HG02981 (cell line): ENCODE data around the gene HERC2.
"Not testable (repeated sequence)": the region's sequence is repeated elsewhere in the genome, so short reads cannot be mapped to it uniquely, and the experiment has no call there.

Experiments used
- ATAC-seq: cut with Tn5 transposase; IDR thresholded peaks from one replicate; pipeline ENCODE4 v1.9.1; 2021; ENCODE audit warnings: mild to moderate bottlenecking, moderate library complexity; ENCODE audit not compliant: unreplicated experiment

Gene HERC2

DNA sequence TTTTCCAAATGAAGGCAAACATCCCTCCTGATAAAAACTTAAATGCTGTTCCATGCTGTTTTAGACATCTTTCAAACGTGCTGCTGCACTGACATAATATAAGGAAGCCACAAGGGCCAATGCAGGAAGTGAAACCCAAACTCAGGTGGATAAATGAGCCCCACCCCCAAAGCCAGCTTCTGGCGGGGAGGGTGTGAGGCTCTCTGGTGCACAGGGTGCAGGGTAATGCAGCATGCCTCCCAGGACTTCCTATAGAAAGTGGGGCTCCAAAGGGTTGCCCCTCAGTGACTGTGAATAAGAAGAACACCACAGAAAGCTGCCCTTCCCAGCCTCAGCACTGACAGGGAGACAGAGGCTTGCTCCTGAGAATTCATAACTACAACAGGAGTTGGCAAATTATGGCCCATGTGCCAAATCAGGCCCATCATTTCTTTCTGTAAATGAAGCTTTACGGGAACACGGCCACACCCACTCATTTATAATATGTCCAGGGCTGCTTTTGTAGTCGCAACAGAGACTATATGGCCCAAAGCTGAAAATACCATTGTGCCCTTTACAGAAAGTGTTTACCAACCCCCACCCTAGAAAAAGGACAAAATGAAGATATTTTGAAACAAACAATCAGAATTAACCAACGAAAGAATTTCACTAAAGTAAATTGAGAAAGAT is 185.6 kb downstream of the HERC2 start:
- peak; percentile 95 for ATAC-seq

DNA sequence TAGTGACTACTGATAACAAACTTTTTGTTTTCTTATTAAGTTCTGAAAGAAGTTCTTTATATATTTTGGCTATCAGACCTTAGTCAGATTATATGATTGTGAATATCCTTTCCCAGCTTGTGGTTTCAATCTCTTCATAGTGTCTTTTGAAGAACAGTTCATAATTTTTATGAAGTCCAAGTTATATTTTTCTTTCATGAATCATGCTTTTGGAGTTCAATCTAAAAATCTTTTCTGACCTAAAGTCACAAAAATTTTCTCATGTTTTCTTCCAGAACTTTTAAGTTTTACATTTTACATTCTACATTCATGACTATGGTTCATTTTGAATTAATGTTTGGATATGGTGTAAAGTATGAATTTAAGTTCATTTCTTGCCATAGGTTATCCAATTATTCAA is 188.7 kb downstream of the HERC2 start:
- no peak for ATAC-seq

DNA sequence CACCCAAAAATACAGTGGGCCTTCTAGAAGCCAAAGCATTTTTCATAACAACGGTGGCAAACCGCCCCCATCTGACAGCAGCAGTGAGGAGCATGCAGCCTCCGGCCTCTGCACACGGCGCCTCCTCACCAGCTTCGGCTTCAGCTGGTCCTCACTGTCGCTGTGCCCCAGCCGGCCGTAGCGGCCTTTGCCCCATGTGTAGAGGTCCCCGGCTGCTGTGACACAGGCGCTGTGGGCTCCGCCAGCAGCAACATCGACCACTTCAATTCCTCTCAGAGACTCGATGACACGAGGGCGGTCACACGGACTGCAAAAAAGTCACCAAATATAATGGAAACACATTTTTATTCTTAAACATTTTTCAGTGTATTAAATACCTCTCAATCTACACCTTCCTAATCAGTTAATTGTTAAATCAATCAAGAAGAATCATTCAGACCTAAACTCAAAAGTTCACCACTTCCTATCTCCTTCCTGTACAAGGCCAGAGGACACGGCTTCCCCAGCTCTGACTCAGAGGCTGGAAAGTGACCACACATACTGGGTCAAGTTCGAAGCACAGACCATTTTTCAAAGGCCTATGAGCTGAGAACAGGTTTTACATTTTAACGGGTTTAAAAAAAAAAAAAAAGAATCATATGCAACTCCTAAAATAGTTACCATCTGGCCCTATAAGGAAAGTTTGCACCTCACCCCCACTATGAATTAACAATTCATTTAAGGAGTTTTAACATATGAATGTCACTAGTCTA is 189.3 kb downstream of the HERC2 start:
- no peak for ATAC-seq

DNA sequence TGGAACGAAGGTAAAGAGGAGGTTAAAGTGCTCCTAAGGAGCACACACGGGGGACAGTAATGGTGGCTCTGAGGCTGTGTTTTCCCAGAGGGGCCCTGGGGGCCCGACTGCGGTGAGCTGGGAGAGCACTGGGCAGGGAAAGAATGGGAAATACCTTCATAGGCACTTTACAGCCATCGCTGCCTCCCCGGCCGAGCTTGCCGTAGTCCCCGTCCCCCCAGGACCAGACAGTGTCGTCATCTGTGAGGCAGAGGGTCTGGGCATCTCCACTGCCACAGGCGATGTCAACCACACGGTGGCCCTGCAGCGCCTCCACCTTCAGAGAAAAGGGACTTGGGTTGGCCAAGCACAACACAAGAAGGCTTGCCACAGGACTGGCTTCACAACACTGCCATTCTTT is 190.0 kb downstream of the HERC2 start:
- no peak for ATAC-seq

DNA sequence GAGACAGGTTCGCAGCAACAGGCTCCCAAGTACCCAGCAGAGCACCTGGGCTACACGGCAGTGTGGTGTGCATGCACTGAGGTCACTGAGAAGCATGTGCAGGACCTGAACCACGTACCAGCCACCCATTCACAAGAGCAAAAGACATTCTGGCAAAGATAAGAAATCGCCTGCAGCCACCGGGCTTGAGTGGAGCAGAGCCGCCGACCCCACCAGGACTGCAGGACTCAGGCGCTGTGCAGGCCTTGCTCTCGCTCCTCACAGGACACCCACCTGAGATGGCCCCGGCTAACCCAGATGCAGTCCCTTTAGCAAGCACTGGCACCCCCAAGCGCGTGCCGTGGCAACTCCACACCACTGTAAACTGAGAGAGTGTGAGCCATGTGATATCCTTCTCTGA is 190.6 kb downstream of the HERC2 start:
- no peak for ATAC-seq

DNA sequence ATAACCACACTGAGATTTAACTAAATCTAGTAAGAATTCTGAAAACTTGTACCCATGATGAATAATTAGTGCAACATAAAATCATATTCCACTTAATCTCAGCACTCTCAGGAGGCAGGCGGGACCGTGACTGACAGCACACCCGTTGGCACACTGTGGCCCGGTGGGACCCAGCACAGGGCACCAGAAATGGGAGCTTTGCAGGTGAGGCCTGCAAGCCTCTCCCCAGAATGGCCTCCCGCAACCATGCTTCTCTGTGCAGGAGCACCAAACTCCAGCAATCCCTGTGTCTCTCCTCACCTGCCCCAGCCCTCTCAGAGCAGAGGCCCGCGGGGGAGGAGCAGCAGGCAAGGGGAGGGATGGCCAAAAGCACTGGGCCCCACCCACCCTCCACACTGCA is 191.3 kb downstream of the HERC2 start:
- no peak for ATAC-seq

DNA sequence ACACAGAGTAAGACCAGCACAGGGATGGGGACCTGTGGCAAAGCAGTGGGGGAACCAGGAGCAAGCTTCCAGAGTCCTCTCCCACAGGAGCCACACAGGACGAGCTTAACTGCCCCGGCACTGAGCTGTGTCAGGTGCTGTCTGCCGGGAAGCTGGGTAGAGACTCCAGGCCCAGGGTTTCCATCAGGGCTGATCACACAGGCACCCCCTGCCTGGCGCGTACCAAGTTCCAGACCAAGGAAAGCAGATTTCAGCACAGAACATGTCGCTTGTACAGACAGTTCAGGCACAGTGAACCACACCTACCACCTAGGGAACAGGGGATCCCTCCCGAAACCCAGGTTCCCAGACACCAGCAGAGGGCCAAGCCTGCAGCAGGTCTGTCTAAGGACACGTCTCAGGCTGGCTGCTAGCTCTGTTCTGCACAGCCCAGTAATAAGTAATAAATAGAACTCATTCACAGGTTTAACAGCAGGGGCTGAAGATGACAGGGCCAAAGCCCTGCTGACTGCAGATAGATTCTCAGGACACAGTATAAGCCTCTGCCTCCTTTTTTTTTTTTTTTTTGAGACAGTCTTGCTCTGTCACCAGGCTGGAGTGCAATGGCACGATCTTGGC is 192.6 kb downstream of the HERC2 start:
- no peak for ATAC-seq

DNA sequence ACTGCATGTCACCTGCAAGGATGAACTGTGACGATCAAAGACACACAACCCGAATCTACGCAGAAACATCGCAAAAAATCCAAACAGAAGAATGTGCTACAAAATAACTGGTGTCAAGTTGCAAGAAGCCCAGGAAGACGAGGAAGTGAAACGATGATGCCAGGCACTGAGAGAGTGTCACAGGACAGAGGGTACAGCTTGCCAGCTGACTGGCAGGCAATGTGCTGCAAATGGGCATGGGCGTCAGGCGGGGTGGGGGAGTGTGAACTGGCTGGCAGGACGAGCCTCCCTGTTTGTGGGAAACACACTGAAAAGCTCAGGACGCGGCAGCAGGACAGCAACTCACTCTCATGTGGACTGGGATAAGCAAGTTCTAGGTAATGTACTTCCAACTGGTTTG is 193.9 kb downstream of the HERC2 start:
- no peak for ATAC-seq

DNA sequence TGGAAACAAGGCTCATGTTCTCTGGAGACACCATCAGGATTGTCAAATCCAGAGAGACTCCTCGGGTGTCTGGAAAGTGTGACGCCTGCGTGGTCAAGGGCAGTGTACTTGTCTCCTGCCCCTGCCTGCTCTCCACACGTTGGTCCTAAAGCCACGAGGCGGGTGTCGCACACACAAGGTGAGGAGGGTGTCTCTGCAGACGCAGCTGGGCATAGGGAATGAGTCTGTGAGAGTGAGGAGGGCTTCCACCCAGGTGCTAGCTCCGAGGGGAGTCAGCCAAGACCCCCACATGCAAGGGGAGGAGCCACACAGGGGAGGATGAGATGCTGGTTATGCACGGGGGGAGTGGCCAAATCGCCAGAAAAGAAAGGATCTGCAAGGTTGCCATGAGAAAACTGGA is 194.9 kb downstream of the HERC2 start:
- no peak for ATAC-seq

DNA sequence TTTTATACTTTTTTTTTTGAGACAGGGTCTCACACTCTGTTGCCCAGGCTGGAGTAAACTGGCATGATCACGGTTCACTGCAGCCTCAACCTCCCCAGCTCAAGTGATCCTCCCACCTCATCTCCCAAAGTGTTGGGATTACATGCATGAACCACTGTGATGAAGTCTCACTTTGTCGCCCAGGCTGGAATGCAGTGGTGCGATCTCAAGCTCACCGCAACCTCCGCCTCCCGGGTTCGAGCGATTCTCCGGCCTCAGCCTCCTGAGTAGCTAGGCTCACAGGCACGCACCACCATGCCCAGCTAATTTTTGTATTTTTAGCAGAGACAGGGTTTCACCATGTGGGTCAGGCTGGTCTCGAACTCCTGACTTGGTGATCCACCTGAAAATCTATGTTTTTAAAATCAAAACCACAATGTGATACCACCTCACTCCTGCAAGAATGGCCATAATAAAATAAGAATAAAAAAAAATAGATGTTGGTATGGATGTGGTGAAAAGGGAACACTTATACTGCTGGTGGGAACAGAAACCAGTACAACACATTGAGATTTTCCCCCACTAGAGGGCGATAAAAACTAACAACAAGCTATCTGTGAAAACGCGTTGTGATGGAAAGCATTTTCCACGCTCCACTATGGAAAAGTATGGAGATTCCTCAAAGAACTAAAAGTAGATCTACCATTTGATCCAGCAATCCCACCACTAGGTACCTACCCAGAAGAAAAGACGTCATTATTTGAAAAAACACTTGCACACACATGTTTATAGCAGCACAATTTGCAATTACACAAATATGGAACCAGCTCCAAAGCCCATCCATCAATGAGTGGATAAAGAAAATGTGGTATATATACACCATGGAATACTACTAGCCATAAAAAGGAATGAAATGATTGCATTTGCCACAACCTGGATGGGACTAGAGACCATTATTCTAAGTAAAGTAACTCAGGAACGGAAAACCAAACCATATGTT is 196.0 kb downstream of the HERC2 start:
- no peak for ATAC-seq

DNA sequence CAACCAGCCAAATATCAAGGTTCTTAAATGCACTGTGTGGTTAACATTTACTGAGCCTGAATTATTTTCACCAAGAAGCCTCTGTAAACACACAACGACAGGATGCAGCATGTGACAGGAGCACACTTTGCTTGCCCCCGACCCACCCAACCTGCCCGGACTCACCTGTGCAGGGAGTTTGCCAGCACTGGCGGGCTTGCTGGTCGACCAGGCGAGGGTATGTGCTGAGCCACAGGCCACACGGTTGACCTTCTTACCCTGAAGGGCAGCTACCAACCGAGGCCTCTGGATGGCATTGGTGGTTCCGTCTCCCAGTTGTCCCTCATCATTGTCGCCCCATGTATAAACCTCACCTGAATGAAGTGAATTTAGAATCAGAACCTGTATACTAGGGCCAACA is 197.1 kb downstream of the HERC2 start:
- no peak for ATAC-seq

DNA sequence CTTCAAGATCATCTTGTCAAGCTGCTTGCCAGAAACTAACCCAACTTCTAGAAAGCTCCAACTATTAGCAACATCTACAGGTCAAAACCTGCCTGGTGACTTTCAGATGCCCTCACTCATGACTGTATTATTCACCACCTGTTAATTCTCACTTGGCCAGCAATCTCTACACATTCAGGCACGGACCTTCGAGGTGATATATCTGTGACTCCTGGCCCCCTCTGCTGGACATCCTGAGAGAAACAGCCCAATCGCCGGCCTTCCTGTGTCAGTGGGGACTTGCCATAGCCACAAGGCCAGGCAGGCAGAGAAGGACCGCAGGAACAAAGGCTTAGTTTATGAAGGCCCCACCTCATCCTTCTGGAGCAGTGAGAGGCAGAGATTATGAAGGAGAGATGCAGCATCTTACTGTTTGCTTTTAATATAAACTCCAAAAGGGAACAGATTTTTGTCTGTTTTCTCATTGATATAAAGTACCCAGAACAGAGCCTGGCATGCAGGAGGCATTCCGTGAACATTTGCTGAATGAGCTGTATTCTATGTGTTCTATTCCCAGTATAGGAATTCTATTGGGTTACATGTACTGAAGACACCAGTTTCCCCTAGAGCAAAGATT is 198.5 kb downstream of the HERC2 start:
- no peak for ATAC-seq

DNA sequence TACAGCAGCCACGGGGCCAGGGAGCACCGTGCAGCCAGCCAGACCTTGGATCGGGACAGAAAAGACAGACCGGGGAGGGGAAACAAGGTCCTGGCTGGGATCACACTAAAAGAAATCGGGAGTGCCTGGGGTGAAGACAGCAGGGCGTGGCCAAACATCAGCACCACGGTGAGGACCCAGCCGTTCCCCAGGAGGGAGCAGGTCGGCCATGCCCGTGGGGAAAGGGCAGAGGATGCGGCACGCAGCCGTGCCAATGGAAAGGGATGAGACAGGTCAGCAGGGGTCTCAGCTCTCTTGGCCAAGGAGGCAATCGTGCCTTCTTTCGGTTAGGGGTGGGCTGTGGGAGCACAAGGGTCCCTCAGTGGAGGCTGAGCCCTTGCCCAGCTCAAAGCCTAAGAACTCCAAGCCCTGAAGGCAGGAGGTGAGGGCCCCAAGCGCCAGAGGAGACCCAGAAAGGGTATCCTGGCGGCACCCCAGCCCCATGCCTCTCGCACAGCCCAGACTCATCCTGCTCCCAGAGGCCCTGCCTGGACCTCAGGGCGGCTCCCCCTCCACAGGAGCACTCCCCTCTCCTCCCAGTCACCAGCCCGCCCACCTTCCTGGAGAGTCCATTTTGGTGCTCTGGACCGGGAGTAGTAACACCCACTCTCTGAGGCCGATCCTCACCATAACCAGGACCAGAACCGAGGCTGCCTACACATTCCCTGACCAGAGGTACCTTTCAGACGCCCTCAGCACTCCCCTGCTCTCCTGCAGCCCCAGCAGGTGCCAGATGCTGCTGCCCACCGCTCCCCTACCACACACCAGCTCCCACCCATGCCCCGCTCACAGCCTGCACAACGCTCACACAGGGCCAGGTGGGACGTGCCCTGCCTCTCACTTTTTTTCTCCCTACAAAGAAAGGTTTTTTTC is 199.7 kb downstream of the HERC2 start:
- no peak for ATAC-seq

DNA sequence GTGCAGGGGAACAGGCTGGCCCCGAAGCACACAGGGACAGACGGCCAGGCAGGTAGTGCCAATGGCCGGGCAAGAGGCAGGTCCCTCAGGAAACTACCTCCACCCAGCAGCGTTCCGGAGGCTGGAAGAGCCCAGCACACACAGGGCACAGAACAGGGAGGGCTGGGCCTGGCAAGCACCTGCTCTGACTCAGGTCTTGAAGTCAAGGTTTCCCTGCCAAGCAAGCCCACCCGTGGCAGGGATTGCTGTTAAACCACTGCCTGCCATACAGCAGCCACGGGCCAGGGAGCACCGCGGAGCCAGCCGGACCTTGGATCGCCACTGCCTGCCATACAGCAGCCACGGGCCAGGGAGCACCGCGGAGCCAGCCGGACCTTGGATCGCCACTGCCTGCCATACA is 200.4 kb downstream of the HERC2 start:
- not testable (repeated sequence) for ATAC-seq

DNA sequence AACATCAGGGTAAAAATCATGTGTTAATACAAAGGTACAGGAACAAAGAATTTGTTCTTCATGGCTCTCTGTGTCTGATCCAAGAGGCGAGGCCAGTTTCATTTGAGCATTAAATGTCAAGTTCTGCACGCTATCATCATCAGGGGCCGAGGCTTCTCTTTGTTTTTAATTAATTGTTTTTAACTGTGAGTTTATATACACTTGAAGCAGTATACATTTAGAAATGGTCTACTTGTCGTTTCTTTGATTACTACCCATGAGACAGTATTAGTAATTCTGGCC is 201.7 kb downstream of the HERC2 start:
- no peak for ATAC-seq

DNA sequence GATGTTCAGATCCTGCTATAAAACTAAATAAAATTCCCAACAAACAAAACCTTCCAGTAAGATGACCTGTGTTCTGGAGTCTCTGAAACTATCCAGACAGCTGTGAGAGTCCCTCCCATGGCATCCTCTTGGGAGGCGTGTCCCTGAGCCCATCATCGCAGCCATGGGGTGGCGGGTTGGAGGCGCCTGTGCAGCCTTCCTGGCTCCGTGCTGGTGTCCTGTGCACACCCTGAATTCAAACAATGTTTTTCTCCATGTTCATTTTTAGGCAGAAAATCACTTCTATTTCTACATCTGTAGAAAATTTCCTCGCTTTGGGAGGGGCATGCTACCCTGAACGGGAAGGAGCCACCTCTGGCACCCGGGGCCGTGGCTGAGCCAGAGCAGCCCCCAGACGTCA is 203.4 kb downstream of the HERC2 start:
- ATAC-seq = no peak

DNA sequence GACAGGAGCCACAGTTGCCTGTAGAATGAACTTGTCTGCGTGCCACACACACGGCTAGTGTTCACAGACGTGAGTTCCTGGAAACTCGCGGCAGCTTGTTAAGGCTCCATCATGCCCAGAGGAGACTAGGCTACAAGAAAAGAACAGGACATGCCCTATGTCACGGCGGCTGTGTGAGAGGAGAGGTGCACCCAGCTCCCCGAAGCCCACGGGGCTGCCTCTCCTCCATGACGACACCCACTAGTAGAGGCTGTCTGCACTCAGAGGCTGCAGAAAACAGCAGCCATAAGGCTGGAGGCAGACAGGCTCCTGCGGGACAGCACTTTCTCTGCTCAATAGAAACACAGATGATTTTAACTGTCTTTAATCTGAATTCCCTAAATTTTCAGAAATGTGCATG is 203.9 kb downstream of the HERC2 start:
- no peak for ATAC-seq

DNA sequence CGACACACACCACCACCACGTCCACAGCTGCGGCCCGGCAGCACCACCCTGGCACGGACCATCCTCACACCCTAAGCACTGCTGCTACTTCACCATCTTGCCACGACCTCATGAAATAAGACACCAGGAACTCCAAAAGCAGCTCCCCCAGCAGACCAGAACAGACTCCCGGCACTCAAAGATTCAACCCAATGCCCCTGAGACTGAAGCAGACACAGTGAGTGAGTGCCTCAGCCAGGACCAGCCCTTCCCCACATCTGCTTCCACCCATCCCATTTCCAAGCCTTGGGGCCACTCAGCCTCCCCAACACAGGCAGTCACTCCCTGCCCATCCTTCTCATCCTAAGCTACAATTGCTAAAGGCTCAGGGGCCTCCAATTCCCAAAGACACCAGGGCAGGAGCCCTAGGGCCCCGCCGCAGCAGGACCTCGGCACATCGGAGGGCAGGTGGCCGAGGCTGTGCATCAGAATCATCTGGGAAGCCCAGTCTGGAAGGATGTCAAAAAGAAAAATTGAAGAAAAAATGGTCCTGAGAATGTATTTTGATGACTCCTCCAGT is 204.5 kb downstream of the HERC2 start:
- no peak for ATAC-seq
